AG09319 (cell line): ENCODE measurements around the gene GDF3.
A peak's percentile ranks its signal among the peaks of the same experiment; 100 is the strongest.
"Not testable (repeated sequence)": the region's sequence is repeated elsewhere in the genome, so short reads cannot be mapped to it uniquely, and the experiment has no call there.

Experiments used
- DNase-seq: peaks from one replicate; pipeline ENCODE4 v3.0.0-alpha.2; 2010; ENCODE audit warnings: low read depth; ENCODE audit errors: extremely low read depth
- CTCF ChIP-seq: IDR thresholded peaks from 2 replicates; pipeline ENCODE4 v1.5.1; 2011; ENCODE audit warnings: low read depth, mild to moderate bottlenecking, inconsistent platforms, low read length, moderate library complexity

Gene GDF3

GRCh38 chr12:7693793-7694192, 1.8 kb downstream of the GDF3 start:
- no peak for TF ChIP-seq CTCF
- DNase-seq: no peak

- TF ChIP-seq CTCF: no peak
- DNase-seq: no peak
Measured at GRCh38 chr12:7681535-7681934, 14.0 kb downstream of the GDF3 start.

GRCh38 chr12:7679251-7680045, 16.1 kb downstream of the GDF3 start:
- no peak for TF ChIP-seq CTCF
- DNase-seq: no peak

GRCh38 chr12:7678744-7679143, 16.8 kb downstream of the GDF3 start:
- no peak for DNase-seq
- no peak for TF ChIP-seq CTCF

- not testable (repeated sequence) for DNase-seq
Measured at GRCh38 chr12:7677432-7677888, 18.1 kb downstream of the GDF3 start.

GRCh38 chr12:7675455-7675854, 20.1 kb downstream of the GDF3 start:
- not testable (repeated sequence) for DNase-seq

More at GRCh38 chr12:7677432-7677888, 18.1 kb downstream of the GDF3 start:
- TF ChIP-seq CTCF: peak; percentile 30

- DNase-seq: no peak
- no peak for TF ChIP-seq CTCF
Measured at GRCh38 chr12:7668171-7668570, 27.4 kb downstream of the GDF3 start.

- TF ChIP-seq CTCF: no peak; the same call in 1 of the 2 replicates
- DNase-seq: no peak
Measured at GRCh38 chr12:7667125-7667524, 28.4 kb downstream of the GDF3 start.
